CD4-positive, CD25-positive, alpha-beta regulatory T cell (primary cell): ENCODE results near the gene ATRX. TPM values are rescaled to one million over a fixed set of nuclear protein-coding genes. Genes with fewer than 3 reads are reported as not detected.

Experiments
- ATAC-seq, 2 donors: fragments of 150-1000 bp; cut with Tn5 transposase; one replicate each; pipeline ENCODE4 v1.10.0; 2021; ENCODE audit warnings: low read depth in 2 of 2, moderate number of reproducible peaks in 2 of 2, moderate library complexity in 1 of 2
- DNase-seq, 3 donors: peaks; one replicate each; pipeline versions ENCODE4 v3.0.0 to v3.0.0-alpha.2; 2012 to 2022; ENCODE audit warnings: mixed read lengths in 1 of 3
- H3K27ac ChIP-seq: one replicate; pipeline ENCODE4 v1.7.0; 2013; ENCODE audit warnings: mild to moderate bottlenecking, low read length; ENCODE audit not compliant: insufficient read depth, poor library complexity, severe bottlenecking
- H3K27me3 ChIP-seq: one replicate; pipeline ENCODE4 v1.7.0; 2013; ENCODE audit warnings: low read length; ENCODE audit not compliant: control insufficient read depth, insufficient read depth
- H3K36me3 ChIP-seq: one replicate; pipeline ENCODE4 v1.7.0; 2013; ENCODE audit warnings: mild to moderate bottlenecking, low read length, moderate library complexity; ENCODE audit not compliant: control insufficient read depth, insufficient read depth
- H3K4me1 ChIP-seq: 2 replicates; pipeline ENCODE4 v1.7.0; 2013; ENCODE audit warnings: mild to moderate bottlenecking, low read length; ENCODE audit not compliant: insufficient read depth, control insufficient read depth, poor library complexity, severe bottlenecking
- H3K4me3 ChIP-seq: one replicate; pipeline ENCODE4 v1.7.0; 2013; ENCODE audit warnings: low read depth, mild to moderate bottlenecking, low read length, moderate library complexity
- H3K9me3 ChIP-seq, 2 experiments: 1 replicate in 1 of 2; 2 replicates in 1 of 2; pipeline ENCODE4 v1.7.0; 2013; ENCODE audit warnings: low read length in 2 of 2, mild to moderate bottlenecking in 1 of 2, moderate library complexity in 1 of 2; ENCODE audit not compliant: control insufficient read depth in 2 of 2
- H3K27ac Mint-ChIP-seq, 3 donors: one replicate each; pipeline ENCODE4 v1.8.0; 2020 to 2022; ENCODE audit warnings: mild to moderate bottlenecking in 3 of 3, mixed read lengths in 3 of 3, moderate library complexity in 2 of 3
- H3K27me3 Mint-ChIP-seq: one replicate; pipeline ENCODE4 v1.8.0; 2022; ENCODE audit warnings: mild to moderate bottlenecking, mixed read lengths
- H3K36me3 Mint-ChIP-seq: one replicate; pipeline ENCODE4 v1.8.0; 2020; ENCODE audit warnings: mixed read lengths
- H3K4me1 Mint-ChIP-seq, 4 donors: one replicate each; pipeline ENCODE4 v1.8.0; 2020 to 2022; ENCODE audit warnings: mixed read lengths in 4 of 4, mild to moderate bottlenecking in 1 of 4
- H3K4me3 Mint-ChIP-seq, 4 donors: one replicate each; pipeline ENCODE4 v1.8.0; 2020 to 2022; ENCODE audit warnings: mild to moderate bottlenecking in 4 of 4, mixed read lengths in 4 of 4, moderate library complexity in 3 of 4
- H3K9me3 Mint-ChIP-seq, 7 donors: one replicate each; pipeline ENCODE4 v1.8.0; 2020 to 2022; ENCODE audit warnings: mixed read lengths in 7 of 7, mild to moderate bottlenecking in 3 of 7, moderate library complexity in 2 of 7
- polyA plus RNA-seq, 4 donors: library from polyadenylated mRNA; unstranded; fragments of 300-500 nt; fragmentation: Illumina TruSeq; gene quantifications; one replicate each; pipeline ENCODE4 v1.2.3, GENCODE V29; 2021
- total RNA-seq: library from RNA; stranded (reverse); gene quantifications from one replicate; pipeline ENCODE4 v1.2.3, GENCODE V29; 2022

Gene ATRX
- total and polyA plus RNA-seq, 5 donors from 2014 or later: 35.2 to 175 (median 46.0) TPM

GRCh38 chrX:77617206-77617605 is 168.8 kb downstream of the ATRX start:
- Histone ChIP-seq H3K4me1 (peaks cover under 1% of the 10 kb centered on the region), H3K4me3 (no peak overlapping the region), H3K27me3 (no peaks in the 10 kb centered on the region), H3K9me3 (no peaks in the 10 kb centered on the region), H3K36me3 (peaks cover 37% of the 10 kb centered on the region), H3K27ac (no peak overlapping the region)
- peaks cover 0 to 11% (median 2%) of the 10 kb centered on the region in 4 donors for H3K4me1 Mint-ChIP-seq
- peaks cover 13% of the 10 kb centered on the region for H3K36me3 Mint-ChIP-seq
- ATAC-seq (no peak), DNase-seq (no peak)
- H3K27me3 Mint-ChIP-seq: no peaks in the 10 kb centered on the region
- no peak overlapping the region for H3K4me3 Mint-ChIP-seq
- no peaks in the 10 kb centered on the region for H3K9me3 Mint-ChIP-seq
- no peak overlapping the region for H3K27ac Mint-ChIP-seq

GRCh38 chrX:77603635-77604336 is 182.2 kb downstream of the ATRX start:
- ATAC-seq: no peak
- Histone ChIP-seq H3K9me3 (no peaks in the 10 kb centered on the region), H3K27ac (no peak overlapping the region), H3K4me1 (no peaks in the 10 kb centered on the region), H3K27me3 (no peaks in the 10 kb centered on the region), H3K36me3 (peaks cover 4% of the 10 kb centered on the region), H3K4me3 (no peak overlapping the region)
- peaks cover 10% of the 10 kb centered on the region for H3K36me3 Mint-ChIP-seq
- no peak overlapping the region for H3K4me3 Mint-ChIP-seq
- H3K27ac Mint-ChIP-seq: peak overlapping the region in 1 of 3 donors; percentile 82
- peaks cover 0 to 19% (median 5%) of the 10 kb centered on the region in 4 donors for H3K4me1 Mint-ChIP-seq
- H3K27me3 Mint-ChIP-seq: no peaks in the 10 kb centered on the region
- peaks cover 0 to 3% (median 0%) of the 10 kb centered on the region in 7 donors for H3K9me3 Mint-ChIP-seq
- DNase-seq: no peak

GRCh38 chrX:77597511-77597910 is 188.5 kb downstream of the ATRX start:
- Mint-ChIP-seq H3K4me3 (no peak overlapping the region), H3K27me3 (no peaks in the 10 kb centered on the region), H3K4me1 (peaks cover 9 to 12% (median 11%) of the 10 kb centered on the region in 4 donors), H3K27ac (peak overlapping the region in 1 of 3 donors; percentile 18), H3K36me3 (peaks cover 21% of the 10 kb centered on the region), H3K9me3 (no peaks in the 10 kb centered on the region)
- Histone ChIP-seq H3K4me3 (no peak overlapping the region), H3K4me1 (no peaks in the 10 kb centered on the region), H3K36me3 (peaks cover 15% of the 10 kb centered on the region), H3K9me3 (no peaks in the 10 kb centered on the region), H3K27ac (no peak overlapping the region), H3K27me3 (no peaks in the 10 kb centered on the region)
- ATAC-seq (no peak), DNase-seq (no peak)

GRCh38 chrX:77597090-77597489 is 188.9 kb downstream of the ATRX start:
- H3K4me1 ChIP-seq: no peaks in the 10 kb centered on the region
- H3K36me3 Mint-ChIP-seq: peaks cover 21% of the 10 kb centered on the region
- peak overlapping the region in 1 of 3 donors; percentile 18 for H3K27ac Mint-ChIP-seq

GRCh38 chrX:77595848-77596247 is 190.2 kb downstream of the ATRX start:
- Mint-ChIP-seq H3K9me3 (no peaks in the 10 kb centered on the region), H3K4me3 (no peak overlapping the region), H3K4me1 (peaks cover 9 to 12% (median 11%) of the 10 kb centered on the region in 4 donors), H3K27me3 (no peaks in the 10 kb centered on the region), H3K27ac (no peak overlapping the region), H3K36me3 (peaks cover 21% of the 10 kb centered on the region)
- no peak for ATAC-seq
- H3K4me3 ChIP-seq: no peak overlapping the region
- peaks cover 20% of the 10 kb centered on the region for H3K36me3 ChIP-seq
- H3K27ac ChIP-seq: no peak overlapping the region
- H3K9me3 ChIP-seq: no peaks in the 10 kb centered on the region
- H3K27me3 ChIP-seq: no peaks in the 10 kb centered on the region
- DNase-seq: peak in 1 of 3 donors; percentile 10
- H3K4me1 ChIP-seq: no peaks in the 10 kb centered on the region

More at GRCh38 chrX:77597090-77597489, 188.9 kb downstream of the ATRX start:
- Mint-ChIP-seq H3K4me3 (no peak overlapping the region), H3K9me3 (no peaks in the 10 kb centered on the region), H3K4me1 (peaks cover 9 to 12% (median 11%) of the 10 kb centered on the region in 4 donors), H3K27me3 (no peaks in the 10 kb centered on the region)
- Histone ChIP-seq H3K36me3 (peaks cover 15% of the 10 kb centered on the region), H3K27me3 (no peaks in the 10 kb centered on the region), H3K27ac (no peak overlapping the region), H3K9me3 (no peaks in the 10 kb centered on the region), H3K4me3 (no peak overlapping the region)
- ATAC-seq: no peak
- no peak for DNase-seq

- no peaks in the 10 kb centered on the region for H3K27me3 ChIP-seq
- H3K27me3 Mint-ChIP-seq: no peaks in the 10 kb centered on the region
- H3K4me1 ChIP-seq: no peaks in the 10 kb centered on the region
- no peak for DNase-seq
- ATAC-seq: no peak
- peaks cover 0 to 12% (median 6%) of the 10 kb centered on the region in 4 donors for H3K4me1 Mint-ChIP-seq
- H3K36me3 Mint-ChIP-seq: peaks cover 13% of the 10 kb centered on the region
- no peak overlapping the region for H3K27ac Mint-ChIP-seq
- no peak overlapping the region for H3K4me3 Mint-ChIP-seq
- H3K9me3 Mint-ChIP-seq: no peaks in the 10 kb centered on the region
- H3K4me3 ChIP-seq: no peak overlapping the region
- H3K9me3 ChIP-seq: no peaks in the 10 kb centered on the region
- H3K36me3 ChIP-seq: peaks cover 17% of the 10 kb centered on the region
- no peak overlapping the region for H3K27ac ChIP-seq
Measured at GRCh38 chrX:77572322-77572721, 213.7 kb downstream of the ATRX start.

- Histone ChIP-seq H3K4me1 (no peaks in the 10 kb centered on the region), H3K36me3 (peaks cover 7% of the 10 kb centered on the region), H3K27ac (no peak overlapping the region), H3K27me3 (no peaks in the 10 kb centered on the region), H3K9me3 (no peaks in the 10 kb centered on the region), H3K4me3 (no peak overlapping the region)
- H3K27ac Mint-ChIP-seq: no peak overlapping the region
- DNase-seq (no peak), ATAC-seq (no peak)
- peaks cover 0 to 20% (median 11%) of the 10 kb centered on the region in 4 donors for H3K4me1 Mint-ChIP-seq
- H3K36me3 Mint-ChIP-seq: peaks cover 25% of the 10 kb centered on the region
- no peak overlapping the region for H3K4me3 Mint-ChIP-seq
- H3K9me3 Mint-ChIP-seq: peaks cover 0 to 2% (median 0%) of the 10 kb centered on the region in 7 donors
- H3K27me3 Mint-ChIP-seq: no peaks in the 10 kb centered on the region
Measured at GRCh38 chrX:77565278-77565677, 220.7 kb downstream of the ATRX start.

- no peaks in the 10 kb centered on the region for H3K4me1 ChIP-seq
- H3K4me3 Mint-ChIP-seq: no peak overlapping the region
- H3K36me3 ChIP-seq: peaks cover 7% of the 10 kb centered on the region
- no peak overlapping the region for H3K27ac ChIP-seq
- peaks cover 0 to 20% (median 11%) of the 10 kb centered on the region in 4 donors for H3K4me1 Mint-ChIP-seq
- H3K9me3 Mint-ChIP-seq: peaks cover 0 to 2% (median 0%) of the 10 kb centered on the region in 7 donors
- no peaks in the 10 kb centered on the region for H3K27me3 ChIP-seq
- no peaks in the 10 kb centered on the region for H3K27me3 Mint-ChIP-seq
- no peak overlapping the region for H3K27ac Mint-ChIP-seq
- DNase-seq: no peak
- ATAC-seq: no peak
- H3K36me3 Mint-ChIP-seq: peaks cover 25% of the 10 kb centered on the region
- no peaks in the 10 kb centered on the region for H3K9me3 ChIP-seq
- H3K4me3 ChIP-seq: no peak overlapping the region
Measured at GRCh38 chrX:77564823-77565222, 221.2 kb downstream of the ATRX start.
